Endothelial cell of umbilical vein (primary cell): ENCODE data around the gene PTPN13. TPM values are rescaled to one million over a fixed set of nuclear protein-coding genes. Genes with fewer than 3 reads are reported as not detected.

Experiments used
- BruUV-seq: library from RNA; stranded (reverse); fragments of 400-500 nt; replicated peaks from 2 replicates; lab custom pipeline; 2021; lab: Mats Ljungman, UMichigan
- CTCF ChIA-PET: fragments of 300-600, 350-600 bp; sonication (Branson Sonifier 250); formaldehyde crosslinking; loops from one replicate; lab custom pipeline; 2021; ENCODE audit warnings: antibody characterized with exemption, inconsistent platforms; lab: Charles Lee
- POLR2A ChIA-PET: fragments of 300-600, 350-600 bp; sonication (Branson Sonifier 250); formaldehyde crosslinking; loops from one replicate; lab custom pipeline; 2021; ENCODE audit warnings: antibody characterized with exemption, inconsistent platforms; lab: Charles Lee
- DNase-seq: peaks from one replicate; pipeline ENCODE4 v3.0.0-alpha.2; 2011; ENCODE audit warnings: low read depth, low spot score
- FAIRE-seq: peaks from 2 replicates; lab custom pipeline; 2011; peaks lifted over from hg19 to GRCh38; lab: Jason Lieb, UNC
- H2AFZ ChIP-seq: 2 replicates; pipeline ENCODE4 v1.6.0; 2012; ENCODE audit warnings: low read depth, low read length, control low read depth, inconsistent platforms
- H3K27ac ChIP-seq: 2 replicates; pipeline ENCODE4 v1.5.1; 2011; ENCODE audit warnings: low read depth, mild to moderate bottlenecking, control low read depth, low read length, moderate library complexity; ENCODE audit not compliant: insufficient read depth
- H3K27me3 ChIP-seq, 2 experiments: 2 replicates each; pipeline versions ENCODE4 v1.6.0 to v1.6.1; 2011; ENCODE audit warnings: low read length in 2 of 2, mixed read lengths in 1 of 2; ENCODE audit not compliant: control insufficient read depth in 2 of 2, insufficient read depth in 2 of 2
- H3K36me3 ChIP-seq, 2 experiments: 2 replicates in 1 of 2; 3 replicates in 1 of 2; pipeline ENCODE4 v1.5.1; 2011; ENCODE audit warnings: low read length in 2 of 2, mild to moderate bottlenecking in 1 of 2, moderate library complexity in 1 of 2; ENCODE audit not compliant: control insufficient read depth in 2 of 2, insufficient read depth in 2 of 2; ENCODE audit errors: extremely low read depth in 1 of 2
- H3K4me1 ChIP-seq: 3 replicates; pipeline ENCODE4 v1.5.1; 2011; ENCODE audit warnings: mild to moderate bottlenecking, low read length; ENCODE audit not compliant: control insufficient read depth, insufficient read depth; ENCODE audit errors: extremely low read depth
- H3K4me2 ChIP-seq: 2 replicates; pipeline ENCODE4 v1.6.1; 2011; ENCODE audit warnings: low read length, control low read depth, mixed read lengths; ENCODE audit not compliant: insufficient read depth
- H3K4me3 ChIP-seq, 3 experiments: fragments of 200-600 bp in 1 of 3; sonication (generic), shearing (Covaris generic) in 1 of 3; replicated peaks in 1 of 3; 2 replicates each; pipeline ENCODE4 v1.5.1; 2011 to 2016; ENCODE audit warnings: control low read depth in 3 of 3, low read length in 3 of 3, mild to moderate bottlenecking in 2 of 3, inconsistent platforms in 1 of 3, low read depth in 1 of 3, moderate library complexity in 1 of 3; ENCODE audit not compliant: insufficient read depth in 1 of 3
- H3K79me2 ChIP-seq: 2 replicates; pipeline ENCODE4 v1.6.0; 2012; ENCODE audit warnings: low read length, inconsistent platforms; ENCODE audit not compliant: control insufficient read depth, insufficient read depth
- H3K9ac ChIP-seq: replicated peaks from 2 replicates; pipeline ENCODE3; 2011; ENCODE audit warnings: low read length, control low read depth; ENCODE audit not compliant: insufficient read depth; ENCODE audit errors: extremely low read depth
- H3K9me1 ChIP-seq: replicated peaks from 3 replicates; pipeline ENCODE4 v1.6.0; 2011; ENCODE audit warnings: mild to moderate bottlenecking, low read length; ENCODE audit not compliant: control insufficient read depth, insufficient read depth; ENCODE audit errors: extremely low read depth
- H3K9me3 ChIP-seq: replicated peaks from 2 replicates; pipeline ENCODE4 v1.5.1; 2012; ENCODE audit warnings: low read length, inconsistent platforms; ENCODE audit not compliant: control insufficient read depth, insufficient read depth
- H4K20me1 ChIP-seq: replicated peaks from 2 replicates; pipeline ENCODE3; 2011; ENCODE audit warnings: mild to moderate bottlenecking, low read length; ENCODE audit not compliant: control insufficient read depth, insufficient read depth; ENCODE audit errors: extremely low read depth
- EZH2 ChIP-seq: IDR thresholded peaks from 2 replicates; pipeline ENCODE4 v1.6.1; 2012; ENCODE audit warnings: borderline replicate concordance, low read depth, mild to moderate bottlenecking, moderate library complexity, low read length, inconsistent platforms; ENCODE audit not compliant: severe bottlenecking
- FOS ChIP-seq: IDR thresholded peaks from 2 replicates; pipeline ENCODE4 v1.6.1; 2011; ENCODE audit warnings: mild to moderate bottlenecking, low read length, moderate library complexity, borderline replicate concordance; ENCODE audit not compliant: insufficient read depth
- GATA2 ChIP-seq: IDR thresholded peaks from 2 replicates; pipeline ENCODE4 v1.7.0; 2011; ENCODE audit warnings: low read depth, mild to moderate bottlenecking, moderate library complexity, mixed read lengths, low read length; ENCODE audit not compliant: insufficient read length, insufficient read depth
- JUN ChIP-seq: IDR thresholded peaks from 2 replicates; pipeline ENCODE4 v1.6.1; 2011; ENCODE audit warnings: borderline replicate concordance, low read depth; ENCODE audit not compliant: insufficient read length, insufficient read depth
- MAX ChIP-seq: IDR thresholded peaks from 2 replicates; pipeline ENCODE4 v1.6.1; 2011; ENCODE audit not compliant: insufficient read depth, insufficient read length
- MYC ChIP-seq: IDR thresholded peaks from one replicate; pipeline ENCODE4 v1.6.1; 2011; ENCODE audit warnings: mild to moderate bottlenecking, low read depth, low read length
- POLR2A ChIP-seq: IDR thresholded peaks from 2 replicates; pipeline ENCODE4 v1.6.1; 2012; ENCODE audit warnings: low read depth, mild to moderate bottlenecking, control low read depth, low read length
- POLR2AphosphoS5 ChIP-seq: IDR thresholded peaks from 2 replicates; pipeline ENCODE4 v1.6.1; 2012; ENCODE audit warnings: low read depth, mild to moderate bottlenecking, control low read depth, low read length, moderate library complexity; ENCODE audit not compliant: insufficient read depth
- dilution Hi-C: fragments of 300-500 bp; cut with MboI; formaldehyde crosslinking; loops from one replicate; pipeline ENCODE4 v1.15.0; 2019; ENCODE audit warnings: low sequenced_read_pairs; ENCODE audit not compliant: extremely low pct_ligation_motif_present
- intact Hi-C: fragments of 100-400 bp; cut with micrococcal nuclease; formaldehyde crosslinking; loops from one replicate; pipeline ENCODE4 v1.10.0; 2022
- polyA plus RNA-seq, 4 experiments: library from polyadenylated mRNA; depleted of rRNA in 3 of 4; stranded (reverse) in 3 of 4; unstranded in 1 of 4; fragments of >200 nt; gene quantifications; 2 replicates each; pipeline versions ENCODE4 v1.2.1 to v1.2.3, GENCODE V29; 2011 to 2012; ENCODE audit warnings: missing spikeins in 1 of 4
- total RNA-seq: library from RNA; stranded (reverse); gene quantifications from 2 replicates; pipeline ENCODE4 v1.2.3, GENCODE V29; 2021
- TF ChIP-seq, protein P1 (sequence below), 2 donors: IDR thresholded peaks; 1 replicate in 1 of 2; 2 replicates in 1 of 2; pipeline ENCODE4 v1.5.1; 2011; ENCODE audit warnings: low read length in 2 of 2, mild to moderate bottlenecking in 2 of 2, moderate library complexity in 2 of 2, control low read depth in 1 of 2, inconsistent platforms in 1 of 2, low read depth in 1 of 2; ENCODE audit not compliant: insufficient read depth in 1 of 2; ENCODE audit errors: extremely low read depth in 1 of 2

PTPN13 gene
- total and polyA plus RNA-seq, 2 donors (not counting 3 experiments of a cell fraction or from before 2014, with no cell fraction given), result 0.69 to 2.9 TPM

GRCh38 chr4:86614865-86615264 lies 20.8 kb downstream of the PTPN13 start:
- H3K79me2 ChIP-seq, result no peaks in the 10 kb centered on the region

More at GRCh38 chr4:86614865-86615264, 20.8 kb downstream of the PTPN13 start:
- Histone ChIP-seq H3K27ac (no peak overlapping the region), H3K36me3 (no peaks in the 10 kb centered on the region), H3K4me3 (no peak overlapping the region), H3K4me2 (no peak overlapping the region), H3K9ac (no peak overlapping the region), H3K4me1 (no peaks in the 10 kb centered on the region), H3K9me3 (no peaks in the 10 kb centered on the region), H4K20me1 (no peaks in the 10 kb centered on the region), H3K9me1 (no peaks in the 10 kb centered on the region), H2AFZ (no peak overlapping the region), H3K27me3 (no peaks in the 10 kb centered on the region)
- ChIA-PET POLR2A (no interaction called here), CTCF (no interaction called here)
- dilution Hi-C loops, result no loop called here
- TF ChIP-seq EZH2 (no peak), MAX (no peak), POLR2A (no peak), MYC (no peak), FOS (no peak), POLR2AphosphoS5 (no peak), GATA2 (no peak), JUN (no peak)
- TF ChIP-seq, protein P1, sequence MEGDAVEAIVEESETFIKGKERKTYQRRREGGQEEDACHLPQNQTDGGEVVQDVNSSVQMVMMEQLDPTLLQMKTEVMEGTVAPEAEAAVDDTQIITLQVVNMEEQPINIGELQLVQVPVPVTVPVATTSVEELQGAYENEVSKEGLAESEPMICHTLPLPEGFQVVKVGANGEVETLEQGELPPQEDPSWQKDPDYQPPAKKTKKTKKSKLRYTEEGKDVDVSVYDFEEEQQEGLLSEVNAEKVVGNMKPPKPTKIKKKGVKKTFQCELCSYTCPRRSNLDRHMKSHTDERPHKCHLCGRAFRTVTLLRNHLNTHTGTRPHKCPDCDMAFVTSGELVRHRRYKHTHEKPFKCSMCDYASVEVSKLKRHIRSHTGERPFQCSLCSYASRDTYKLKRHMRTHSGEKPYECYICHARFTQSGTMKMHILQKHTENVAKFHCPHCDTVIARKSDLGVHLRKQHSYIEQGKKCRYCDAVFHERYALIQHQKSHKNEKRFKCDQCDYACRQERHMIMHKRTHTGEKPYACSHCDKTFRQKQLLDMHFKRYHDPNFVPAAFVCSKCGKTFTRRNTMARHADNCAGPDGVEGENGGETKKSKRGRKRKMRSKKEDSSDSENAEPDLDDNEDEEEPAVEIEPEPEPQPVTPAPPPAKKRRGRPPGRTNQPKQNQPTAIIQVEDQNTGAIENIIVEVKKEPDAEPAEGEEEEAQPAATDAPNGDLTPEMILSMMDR (IDR thresholded peaks at IDR 0.05; ENCODE audit: extremely low read depth in 1 of 2, insufficient read depth in 1 of 2, low read depth in 1 of 2, low read length in 2 of 2), result no peak
- no TSS peak for BruUV-seq
- intact Hi-C loops, result no loop called here
- DNase-seq (no peak), FAIRE-seq (no peak)
